ENCODE measurements around the gene UBL5. TPM values are rescaled to one million over a fixed set of nuclear protein-coding genes. Genes with fewer than 3 reads are reported as not detected.

Gene UBL5
- total and polyA plus RNA-seq, 10 of the 15 experiments (the other 5 are each of a cell fraction or from before 2014, with no cell fraction given): 297 to 897 (median 711) TPM

DNA sequence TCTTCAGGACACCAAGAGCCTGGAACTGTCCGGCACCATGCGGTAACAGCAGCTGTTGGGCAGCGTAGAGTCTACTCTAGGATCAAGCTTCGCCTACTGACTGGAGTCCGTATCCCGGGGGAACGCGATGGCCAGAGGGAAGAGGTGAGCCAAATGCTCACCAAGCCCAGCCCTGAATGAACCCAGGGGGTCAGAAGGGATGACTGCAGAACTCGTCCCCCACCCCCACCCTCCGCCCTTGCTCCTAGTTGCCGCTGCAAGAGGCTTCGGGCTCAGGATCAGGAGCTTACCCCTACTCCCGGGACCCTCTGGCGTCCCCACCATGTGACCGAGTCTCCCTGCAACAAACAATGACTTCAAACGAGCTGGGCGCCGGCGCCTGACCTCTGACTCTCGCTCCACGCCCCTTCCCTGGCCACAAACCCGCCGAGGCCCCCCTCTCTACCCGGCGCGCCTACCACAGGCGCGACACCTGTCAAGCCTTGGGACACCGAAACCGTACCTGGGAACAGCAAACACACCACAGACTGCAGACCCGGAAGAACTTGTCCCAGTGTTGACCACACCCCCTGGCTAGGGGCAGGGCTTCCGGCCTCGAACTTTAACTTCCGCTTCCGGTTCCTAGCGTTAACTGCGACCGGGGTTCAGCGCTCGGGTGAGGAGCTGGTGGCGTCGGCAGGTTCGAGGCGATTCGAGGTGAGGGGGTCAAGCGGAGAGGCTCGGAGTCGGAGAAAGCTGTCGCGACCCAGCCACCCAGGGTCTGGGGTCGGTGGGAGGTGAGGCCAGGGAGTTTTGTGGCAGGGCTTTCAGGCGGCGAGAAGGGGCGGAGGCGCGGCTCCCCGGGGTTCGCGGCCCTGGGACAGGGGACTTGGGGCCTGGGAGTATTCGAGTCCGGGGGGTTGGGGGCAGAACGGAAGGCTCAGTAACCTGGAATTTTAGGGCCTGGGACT lies at the start of gene UBL5 (continued):
- TF ChIP-seq EP300 (IDR thresholded peaks at IDR 0.05; ENCODE audit: borderline replicate concordance in 1 of 2, control insufficient read depth in 1 of 2, low read depth in 2 of 2, low read length in 2 of 2) (peak in 1 of 2 experiments; percentile 55; a peak in 1 of 4 replicates), FOXK2 (IDR thresholded peaks at IDR 0.05) (peak; percentile 77), PAX5 (IDR thresholded peaks at IDR 0.05; ENCODE audit: borderline replicate concordance, low read depth, low read length) (peak; percentile 48), ETV6 (conservative IDR thresholded peaks at IDR 0.05 in 1 of 2, IDR thresholded peaks at IDR 0.05 in 1 of 2; ENCODE audit: borderline replicate concordance in 1 of 2, low read depth in 1 of 2) (peak in 1 of 2 experiments; percentile 35; a peak in 1 of 4 replicates), CREM (IDR thresholded peaks at IDR 0.05; ENCODE audit: low read depth) (peak; percentile 73), SIX5 (IDR thresholded peaks at IDR 0.05; ENCODE audit: low read depth, low read length, severe bottlenecking) (peak; percentile 50), GABPA (IDR thresholded peaks at IDR 0.05; ENCODE audit: low read depth) (peak; percentile 99), RUNX3 (IDR thresholded peaks at IDR 0.05; ENCODE audit: low read length) (peak; percentile 92)
- TF ChIP-seq, protein P1, sequence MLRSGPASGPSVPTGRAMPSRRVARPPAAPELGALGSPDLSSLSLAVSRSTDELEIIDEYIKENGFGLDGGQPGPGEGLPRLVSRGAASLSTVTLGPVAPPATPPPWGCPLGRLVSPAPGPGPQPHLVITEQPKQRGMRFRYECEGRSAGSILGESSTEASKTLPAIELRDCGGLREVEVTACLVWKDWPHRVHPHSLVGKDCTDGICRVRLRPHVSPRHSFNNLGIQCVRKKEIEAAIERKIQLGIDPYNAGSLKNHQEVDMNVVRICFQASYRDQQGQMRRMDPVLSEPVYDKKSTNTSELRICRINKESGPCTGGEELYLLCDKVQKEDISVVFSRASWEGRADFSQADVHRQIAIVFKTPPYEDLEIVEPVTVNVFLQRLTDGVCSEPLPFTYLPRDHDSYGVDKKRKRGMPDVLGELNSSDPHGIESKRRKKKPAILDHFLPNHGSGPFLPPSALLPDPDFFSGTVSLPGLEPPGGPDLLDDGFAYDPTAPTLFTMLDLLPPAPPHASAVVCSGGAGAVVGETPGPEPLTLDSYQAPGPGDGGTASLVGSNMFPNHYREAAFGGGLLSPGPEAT (IDR thresholded peaks at IDR 0.05; ENCODE audit: low read depth): peak; percentile 83
- TF ChIP-seq, protein P2, sequence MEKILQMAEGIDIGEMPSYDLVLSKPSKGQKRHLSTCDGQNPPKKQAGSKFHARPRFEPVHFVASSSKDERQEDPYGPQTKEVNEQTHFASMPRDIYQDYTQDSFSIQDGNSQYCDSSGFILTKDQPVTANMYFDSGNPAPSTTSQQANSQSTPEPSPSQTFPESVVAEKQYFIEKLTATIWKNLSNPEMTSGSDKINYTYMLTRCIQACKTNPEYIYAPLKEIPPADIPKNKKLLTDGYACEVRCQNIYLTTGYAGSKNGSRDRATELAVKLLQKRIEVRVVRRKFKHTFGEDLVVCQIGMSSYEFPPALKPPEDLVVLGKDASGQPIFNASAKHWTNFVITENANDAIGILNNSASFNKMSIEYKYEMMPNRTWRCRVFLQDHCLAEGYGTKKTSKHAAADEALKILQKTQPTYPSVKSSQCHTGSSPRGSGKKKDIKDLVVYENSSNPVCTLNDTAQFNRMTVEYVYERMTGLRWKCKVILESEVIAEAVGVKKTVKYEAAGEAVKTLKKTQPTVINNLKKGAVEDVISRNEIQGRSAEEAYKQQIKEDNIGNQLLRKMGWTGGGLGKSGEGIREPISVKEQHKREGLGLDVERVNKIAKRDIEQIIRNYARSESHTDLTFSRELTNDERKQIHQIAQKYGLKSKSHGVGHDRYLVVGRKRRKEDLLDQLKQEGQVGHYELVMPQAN (conservative IDR thresholded peaks at IDR 0.05): peak; percentile 83
- TF ChIP-seq, protein P3, sequence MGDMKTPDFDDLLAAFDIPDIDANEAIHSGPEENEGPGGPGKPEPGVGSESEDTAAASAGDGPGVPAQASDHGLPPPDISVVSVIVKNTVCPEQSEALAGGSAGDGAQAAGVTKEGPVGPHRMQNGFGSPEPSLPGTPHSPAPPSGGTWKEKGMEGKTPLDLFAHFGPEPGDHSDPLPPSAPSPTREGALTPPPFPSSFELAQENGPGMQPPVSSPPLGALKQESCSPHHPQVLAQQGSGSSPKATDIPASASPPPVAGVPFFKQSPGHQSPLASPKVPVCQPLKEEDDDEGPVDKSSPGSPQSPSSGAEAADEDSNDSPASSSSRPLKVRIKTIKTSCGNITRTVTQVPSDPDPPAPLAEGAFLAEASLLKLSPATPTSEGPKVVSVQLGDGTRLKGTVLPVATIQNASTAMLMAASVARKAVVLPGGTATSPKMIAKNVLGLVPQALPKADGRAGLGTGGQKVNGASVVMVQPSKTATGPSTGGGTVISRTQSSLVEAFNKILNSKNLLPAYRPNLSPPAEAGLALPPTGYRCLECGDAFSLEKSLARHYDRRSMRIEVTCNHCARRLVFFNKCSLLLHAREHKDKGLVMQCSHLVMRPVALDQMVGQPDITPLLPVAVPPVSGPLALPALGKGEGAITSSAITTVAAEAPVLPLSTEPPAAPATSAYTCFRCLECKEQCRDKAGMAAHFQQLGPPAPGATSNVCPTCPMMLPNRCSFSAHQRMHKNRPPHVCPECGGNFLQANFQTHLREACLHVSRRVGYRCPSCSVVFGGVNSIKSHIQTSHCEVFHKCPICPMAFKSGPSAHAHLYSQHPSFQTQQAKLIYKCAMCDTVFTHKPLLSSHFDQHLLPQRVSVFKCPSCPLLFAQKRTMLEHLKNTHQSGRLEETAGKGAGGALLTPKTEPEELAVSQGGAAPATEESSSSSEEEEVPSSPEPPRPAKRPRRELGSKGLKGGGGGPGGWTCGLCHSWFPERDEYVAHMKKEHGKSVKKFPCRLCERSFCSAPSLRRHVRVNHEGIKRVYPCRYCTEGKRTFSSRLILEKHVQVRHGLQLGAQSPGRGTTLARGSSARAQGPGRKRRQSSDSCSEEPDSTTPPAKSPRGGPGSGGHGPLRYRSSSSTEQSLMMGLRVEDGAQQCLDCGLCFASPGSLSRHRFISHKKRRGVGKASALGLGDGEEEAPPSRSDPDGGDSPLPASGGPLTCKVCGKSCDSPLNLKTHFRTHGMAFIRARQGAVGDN (IDR thresholded peaks at IDR 0.05): peak; percentile 42; the same call in 1 of the 2 replicates
- TF ChIP-seq, protein P4, sequence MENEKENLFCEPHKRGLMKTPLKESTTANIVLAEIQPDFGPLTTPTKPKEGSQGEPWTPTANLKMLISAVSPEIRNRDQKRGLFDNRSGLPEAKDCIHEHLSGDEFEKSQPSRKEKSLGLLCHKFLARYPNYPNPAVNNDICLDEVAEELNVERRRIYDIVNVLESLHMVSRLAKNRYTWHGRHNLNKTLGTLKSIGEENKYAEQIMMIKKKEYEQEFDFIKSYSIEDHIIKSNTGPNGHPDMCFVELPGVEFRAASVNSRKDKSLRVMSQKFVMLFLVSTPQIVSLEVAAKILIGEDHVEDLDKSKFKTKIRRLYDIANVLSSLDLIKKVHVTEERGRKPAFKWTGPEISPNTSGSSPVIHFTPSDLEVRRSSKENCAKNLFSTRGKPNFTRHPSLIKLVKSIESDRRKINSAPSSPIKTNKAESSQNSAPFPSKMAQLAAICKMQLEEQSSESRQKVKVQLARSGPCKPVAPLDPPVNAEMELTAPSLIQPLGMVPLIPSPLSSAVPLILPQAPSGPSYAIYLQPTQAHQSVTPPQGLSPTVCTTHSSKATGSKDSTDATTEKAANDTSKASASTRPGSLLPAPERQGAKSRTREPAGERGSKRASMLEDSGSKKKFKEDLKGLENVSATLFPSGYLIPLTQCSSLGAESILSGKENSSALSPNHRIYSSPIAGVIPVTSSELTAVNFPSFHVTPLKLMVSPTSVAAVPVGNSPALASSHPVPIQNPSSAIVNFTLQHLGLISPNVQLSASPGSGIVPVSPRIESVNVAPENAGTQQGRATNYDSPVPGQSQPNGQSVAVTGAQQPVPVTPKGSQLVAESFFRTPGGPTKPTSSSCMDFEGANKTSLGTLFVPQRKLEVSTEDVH (IDR thresholded peaks at IDR 0.05; ENCODE audit: low read depth, partially characterized antibody): peak; percentile 89
- TF ChIP-seq, protein P5, sequence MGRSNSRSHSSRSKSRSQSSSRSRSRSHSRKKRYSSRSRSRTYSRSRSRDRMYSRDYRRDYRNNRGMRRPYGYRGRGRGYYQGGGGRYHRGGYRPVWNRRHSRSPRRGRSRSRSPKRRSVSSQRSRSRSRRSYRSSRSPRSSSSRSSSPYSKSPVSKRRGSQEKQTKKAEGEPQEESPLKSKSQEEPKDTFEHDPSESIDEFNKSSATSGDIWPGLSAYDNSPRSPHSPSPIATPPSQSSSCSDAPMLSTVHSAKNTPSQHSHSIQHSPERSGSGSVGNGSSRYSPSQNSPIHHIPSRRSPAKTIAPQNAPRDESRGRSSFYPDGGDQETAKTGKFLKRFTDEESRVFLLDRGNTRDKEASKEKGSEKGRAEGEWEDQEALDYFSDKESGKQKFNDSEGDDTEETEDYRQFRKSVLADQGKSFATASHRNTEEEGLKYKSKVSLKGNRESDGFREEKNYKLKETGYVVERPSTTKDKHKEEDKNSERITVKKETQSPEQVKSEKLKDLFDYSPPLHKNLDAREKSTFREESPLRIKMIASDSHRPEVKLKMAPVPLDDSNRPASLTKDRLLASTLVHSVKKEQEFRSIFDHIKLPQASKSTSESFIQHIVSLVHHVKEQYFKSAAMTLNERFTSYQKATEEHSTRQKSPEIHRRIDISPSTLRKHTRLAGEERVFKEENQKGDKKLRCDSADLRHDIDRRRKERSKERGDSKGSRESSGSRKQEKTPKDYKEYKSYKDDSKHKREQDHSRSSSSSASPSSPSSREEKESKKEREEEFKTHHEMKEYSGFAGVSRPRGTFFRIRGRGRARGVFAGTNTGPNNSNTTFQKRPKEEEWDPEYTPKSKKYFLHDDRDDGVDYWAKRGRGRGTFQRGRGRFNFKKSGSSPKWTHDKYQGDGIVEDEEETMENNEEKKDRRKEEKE (IDR thresholded peaks at IDR 0.05): no peak

All from GM12878 (cell line).